GM21390 (cell line): ENCODE data around the gene FBXO40.

Source experiments
- ATAC-seq: cut with Tn5 transposase; IDR thresholded peaks from one replicate; pipeline ENCODE4 v1.9.1; 2021; ENCODE audit not compliant: unreplicated experiment

The FBXO40 gene

DNA sequence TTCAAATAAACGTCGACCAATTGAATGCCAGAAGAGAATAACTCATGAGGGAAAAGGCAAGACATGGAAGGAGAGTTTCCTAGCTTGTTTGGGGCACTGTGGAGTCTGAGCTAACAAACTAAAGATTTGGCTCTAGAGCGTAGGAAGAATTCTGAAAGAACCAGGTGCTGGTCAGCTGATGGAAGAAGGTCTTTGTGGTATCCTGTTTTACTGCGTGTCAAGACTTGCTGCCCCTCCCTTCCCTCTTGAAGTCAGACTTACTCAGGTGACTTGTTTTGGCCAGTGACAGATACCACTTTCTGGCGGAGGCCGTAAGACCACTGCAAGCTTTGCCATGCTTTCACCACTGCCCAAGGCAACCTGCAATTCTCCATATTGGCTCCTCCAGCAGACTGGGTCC, 68.2 kb downstream of the FBXO40 start:
- no peak for ATAC-seq

DNA sequence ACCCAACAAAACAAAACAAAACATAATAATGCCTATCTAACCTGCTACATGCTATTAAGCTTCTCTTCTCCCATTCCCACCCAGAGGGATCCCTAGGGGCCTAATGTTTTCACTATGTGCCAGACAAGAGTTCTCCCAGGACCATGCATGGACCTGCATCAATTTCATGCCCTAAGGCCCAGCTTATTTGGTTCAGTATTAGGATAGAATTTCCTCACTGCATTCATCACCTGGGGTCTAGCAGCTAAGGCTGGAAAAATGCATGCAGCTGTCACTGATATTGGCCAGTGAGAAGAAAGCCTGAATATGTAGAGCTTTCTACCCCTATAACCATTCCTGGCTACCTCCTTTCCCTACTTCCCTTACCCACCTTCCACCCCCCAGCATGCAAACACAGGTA, 69.6 kb downstream of the FBXO40 start:
- no peak for ATAC-seq

DNA sequence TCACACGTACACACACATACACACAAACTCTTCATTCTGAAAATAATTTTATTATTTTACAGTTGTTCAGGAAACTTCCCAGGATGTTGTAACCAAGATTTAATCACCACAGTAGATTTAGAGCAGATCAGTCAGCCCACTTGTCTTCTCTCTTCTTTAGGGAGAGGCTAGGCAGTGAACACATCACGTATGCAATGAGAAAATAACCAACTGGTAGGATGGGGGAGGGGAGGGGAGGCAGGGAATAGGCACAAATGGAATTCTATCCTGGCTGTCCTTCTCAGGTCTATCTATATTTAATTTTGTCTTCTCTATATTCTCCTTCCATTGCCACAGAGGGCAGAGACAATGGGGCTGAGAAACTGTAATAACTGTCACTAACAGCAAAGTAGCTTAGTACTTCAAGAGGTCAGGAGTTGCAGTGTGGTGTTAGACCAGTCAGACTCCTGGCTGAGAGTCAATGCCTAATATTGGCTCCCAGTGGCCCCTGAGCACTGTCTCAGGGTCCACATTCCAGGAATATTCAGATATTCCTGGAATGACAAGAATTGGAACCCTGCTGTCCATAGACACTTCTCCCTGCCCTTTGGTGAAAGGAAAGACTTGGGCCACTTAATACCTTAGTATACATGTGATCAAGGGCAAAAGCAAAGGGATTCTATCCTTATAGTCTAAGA, 70.1 kb downstream of the FBXO40 start:
- ATAC-seq: no peak

DNA sequence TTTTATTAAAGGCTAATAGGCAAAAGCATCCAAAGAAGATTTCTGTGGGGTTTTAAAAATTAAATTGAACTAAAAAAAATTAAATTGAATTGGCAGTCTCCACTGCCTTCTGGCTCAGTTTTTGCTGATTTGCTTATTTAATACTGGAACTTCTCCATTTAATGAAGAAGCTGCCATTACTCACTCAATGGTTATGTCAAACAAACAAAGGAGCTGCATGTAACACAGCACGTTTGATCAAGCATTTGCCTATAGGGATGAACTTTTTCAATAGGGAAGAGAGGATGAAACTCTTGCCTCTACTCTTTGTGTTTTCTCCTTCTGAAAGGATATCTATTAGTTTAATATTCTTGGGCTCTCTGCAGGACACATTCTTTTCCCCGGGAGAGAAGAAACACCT, 72.3 kb downstream of the FBXO40 start:
- no peak for ATAC-seq

DNA sequence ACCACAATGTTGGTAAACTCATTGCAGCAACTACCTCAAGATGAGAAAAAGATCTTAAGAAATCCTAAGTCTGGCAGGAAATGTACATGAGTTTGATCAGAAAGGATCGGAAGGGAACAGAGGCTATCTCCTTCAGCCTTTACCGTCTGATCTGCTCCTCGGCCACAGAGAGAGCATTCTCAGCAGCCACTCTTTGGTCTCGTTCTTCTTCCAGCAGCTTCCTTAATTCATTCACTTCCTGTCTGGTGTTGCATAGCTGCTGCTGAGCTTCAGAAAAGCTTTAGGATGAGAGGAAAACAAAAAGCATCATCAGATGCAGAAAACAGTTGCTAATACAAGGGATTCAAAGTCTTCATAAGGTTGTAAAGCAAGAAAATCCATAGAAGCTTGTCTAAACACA, 74.2 kb downstream of the FBXO40 start:
- no peak for ATAC-seq

DNA sequence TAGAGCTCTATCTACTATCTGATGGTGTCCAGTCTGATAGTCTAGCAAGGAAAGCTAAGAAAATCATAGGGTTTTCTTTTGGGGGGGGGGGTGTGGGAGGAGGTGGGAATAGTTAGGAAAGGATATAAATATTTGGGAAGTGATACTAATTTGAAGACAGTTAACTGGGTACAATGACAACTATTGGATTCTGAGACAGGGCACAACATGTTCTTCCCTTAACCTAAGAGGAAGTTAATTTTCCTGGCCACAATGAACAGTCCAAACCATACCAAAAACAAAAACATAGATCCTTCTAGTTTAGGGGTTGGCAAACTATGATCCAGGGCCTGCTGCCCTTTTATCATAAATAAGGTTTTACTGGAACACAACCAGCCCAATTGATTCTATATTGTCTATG, 77.5 kb downstream of the FBXO40 start:
- no peak for ATAC-seq

DNA sequence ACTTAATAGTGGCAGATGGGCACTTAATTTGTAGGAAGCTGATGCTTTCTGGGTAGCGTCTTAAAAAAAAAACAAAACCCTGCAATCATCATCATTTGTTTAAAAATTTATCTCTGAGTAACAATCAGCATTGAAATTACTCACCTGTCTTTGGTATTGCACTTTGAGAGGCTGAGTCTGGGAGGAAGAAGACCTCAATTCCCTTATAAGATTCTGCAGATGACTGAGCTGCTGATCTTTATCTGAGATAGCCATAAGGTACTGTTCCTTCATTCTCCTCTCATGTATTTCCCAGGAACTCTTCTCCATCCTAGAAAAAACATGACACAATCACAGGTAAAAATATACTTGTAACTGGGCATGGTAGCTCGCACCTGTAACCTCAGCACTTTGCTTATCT, 84.0 kb downstream of the FBXO40 start:
- ATAC-seq: no peak
